ENCODE measurements around the gene PLXNB1. TPM values are rescaled to one million over a fixed set of nuclear protein-coding genes. Genes with fewer than 3 reads are reported as not detected.

The PLXNB1 gene
- total and polyA plus RNA-seq, 2 of the 13 experiments (the other 11 are each of a cell fraction or from before 2014, with no cell fraction given), result 86.0 to 143 TPM

- TF ChIP-seq STAT6 (CRISPR knock-in tag; IDR thresholded peaks at IDR 0.05; ENCODE audit: borderline replicate concordance), result no peak
- no peak for TF ChIP-seq ZNF354B (CRISPR knock-in tag; IDR thresholded peaks at IDR 0.05)
- TF ChIP-seq IRF9 (CRISPR knock-in tag; IDR thresholded peaks at IDR 0.05; ENCODE audit: borderline replicate concordance), result peak; percentile 40; the same call in 1 of the 2 replicates
- no peak for TF ChIP-seq EZH2 (conservative IDR thresholded peaks at IDR 0.05; ENCODE audit: low read depth, low read length)
- peak; percentile 42; the same call in 1 of the 2 replicates for TF ChIP-seq PHF8 (CRISPR knock-in tag; IDR thresholded peaks at IDR 0.05)
- no peak for TF ChIP-seq ZSCAN12 (CRISPR knock-in tag; IDR thresholded peaks at IDR 0.05)
- TF ChIP-seq SP140L (CRISPR knock-in tag; IDR thresholded peaks at IDR 0.05; ENCODE audit: borderline replicate concordance), result no peak
- TF ChIP-seq LCORL (IDR thresholded peaks at IDR 0.05), result no peak
- TF ChIP-seq LCORL (CRISPR knock-in tag; IDR thresholded peaks at IDR 0.05), result peak; percentile 60; the same call in 1 of the 2 replicates
- no peak for TF ChIP-seq CSRNP1 (CRISPR knock-in tag; IDR thresholded peaks at IDR 0.05)
- TF ChIP-seq ATF4 (CRISPR knock-in tag; IDR thresholded peaks at IDR 0.05), result 0 out of 4 replicates have a peak, but pooled peaks of 1 of the 2 experiments have one; percentile 51
- no peak; the same call in 1 of the 2 replicates for TF ChIP-seq MYPOP (CRISPR knock-in tag; IDR thresholded peaks at IDR 0.05)
- TF ChIP-seq ZNF572 (CRISPR knock-in tag; IDR thresholded peaks at IDR 0.05), result peak; percentile 57; the same call in 1 of the 2 replicates
- TF ChIP-seq SRY (CRISPR knock-in tag; IDR thresholded peaks at IDR 0.05), result no peak
- no peak for TF ChIP-seq CREB1 (IDR thresholded peaks at IDR 0.05)
- TF ChIP-seq CREB1 (CRISPR knock-in tag; IDR thresholded peaks at IDR 0.05), result no peak; the same call in 1 of the 2 replicates
- TF ChIP-seq ZNF674 (CRISPR knock-in tag; IDR thresholded peaks at IDR 0.05; ENCODE audit: low read depth), result no peak
- no peak for TF ChIP-seq ZNF251 (CRISPR knock-in tag; IDR thresholded peaks at IDR 0.05)
- TF ChIP-seq ZBTB33 (CRISPR knock-in tag; IDR thresholded peaks at IDR 0.05), result peak; percentile 73
- TF ChIP-seq ZNF205 (CRISPR knock-in tag; IDR thresholded peaks at IDR 0.05), result peak; percentile 57; the same call in 1 of the 2 replicates
Observed at GRCh38 chr3:48435774-48436476, 6.0 kb upstream of the PLXNB1 start (continued).

Measured in HepG2 (cell line).